Rectal smooth muscle tissue (tissue), 1 donor: Measurements from ENCODE around the gene TMEM222.

ENCODE experiments used
- H3K27ac ChIP-seq: one replicate; pipeline ENCODE4 v1.7.0; 2013; ENCODE audit warnings: low read depth, low read length, inconsistent platforms
- H3K27me3 ChIP-seq: one replicate; pipeline ENCODE4 v1.7.0; 2013; ENCODE audit warnings: low read length; ENCODE audit not compliant: control insufficient read depth, insufficient read depth
- H3K36me3 ChIP-seq: one replicate; pipeline ENCODE4 v1.7.0; 2013; ENCODE audit warnings: low read length; ENCODE audit not compliant: control insufficient read depth, insufficient read depth
- H3K4me1 ChIP-seq: one replicate; pipeline ENCODE4 v1.7.0; 2013; ENCODE audit warnings: low read length; ENCODE audit not compliant: control insufficient read depth, insufficient read depth
- H3K4me3 ChIP-seq: one replicate; pipeline ENCODE4 v1.7.0; 2013; ENCODE audit warnings: low read length
- H3K9ac ChIP-seq: one replicate; pipeline ENCODE4 v1.7.0; 2013; ENCODE audit warnings: low read length

TMEM222 gene

DNA sequence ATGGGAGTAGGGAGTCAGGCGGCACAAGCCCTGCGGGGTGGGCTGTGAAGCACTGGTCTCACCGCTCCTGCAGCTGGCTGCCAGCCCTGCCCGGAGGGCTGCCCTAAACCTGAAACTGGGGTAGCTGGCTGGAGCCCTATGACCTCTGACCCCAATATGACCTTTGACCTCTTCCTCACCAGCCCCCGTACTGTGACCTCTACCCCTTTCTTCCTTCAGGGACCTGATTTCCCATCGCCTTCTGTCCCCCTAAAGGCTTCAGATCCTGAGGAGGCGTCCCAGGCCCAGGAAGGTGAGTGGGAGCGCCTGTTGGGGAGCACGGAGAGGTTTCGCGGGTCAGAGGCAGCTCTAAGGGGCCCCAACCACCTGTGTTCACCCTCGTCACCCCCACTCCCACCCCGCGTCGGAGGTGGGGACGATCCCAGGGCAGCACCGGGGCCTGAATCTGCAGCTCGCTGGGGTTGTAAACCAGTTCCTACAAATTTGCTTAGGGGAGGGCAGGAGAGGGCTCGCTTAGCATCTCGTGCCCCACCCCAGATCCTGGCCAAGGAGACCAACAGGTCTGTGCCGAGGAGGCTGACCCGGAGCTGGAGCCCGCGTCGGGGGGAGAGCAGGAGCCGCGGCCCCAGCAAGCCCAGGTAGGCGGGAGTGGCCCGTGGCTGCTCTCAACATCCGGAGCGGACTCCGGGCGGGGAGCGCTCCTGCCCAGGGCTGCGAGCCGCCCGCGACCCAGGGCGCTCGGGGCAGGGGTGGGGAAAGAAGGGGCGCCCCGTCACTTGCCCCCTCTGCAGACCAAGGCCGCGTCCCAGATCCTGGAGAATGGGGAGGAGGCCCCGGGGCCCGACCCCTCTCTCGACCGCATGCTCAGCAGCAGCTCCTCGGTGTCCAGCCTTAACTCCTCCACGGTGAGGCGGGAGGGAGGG lies 27.2 kb downstream of the TMEM222 start:
- no peaks in the 10 kb centered on the region for H3K36me3 ChIP-seq
- H3K4me1 ChIP-seq: peaks cover 7% of the 10 kb centered on the region
- H3K27me3 ChIP-seq: no peaks in the 10 kb centered on the region
- H3K9ac ChIP-seq: no peak overlapping the region
- H3K4me3 ChIP-seq: peak overlapping the region; percentile 54
- no peak overlapping the region for H3K27ac ChIP-seq

DNA sequence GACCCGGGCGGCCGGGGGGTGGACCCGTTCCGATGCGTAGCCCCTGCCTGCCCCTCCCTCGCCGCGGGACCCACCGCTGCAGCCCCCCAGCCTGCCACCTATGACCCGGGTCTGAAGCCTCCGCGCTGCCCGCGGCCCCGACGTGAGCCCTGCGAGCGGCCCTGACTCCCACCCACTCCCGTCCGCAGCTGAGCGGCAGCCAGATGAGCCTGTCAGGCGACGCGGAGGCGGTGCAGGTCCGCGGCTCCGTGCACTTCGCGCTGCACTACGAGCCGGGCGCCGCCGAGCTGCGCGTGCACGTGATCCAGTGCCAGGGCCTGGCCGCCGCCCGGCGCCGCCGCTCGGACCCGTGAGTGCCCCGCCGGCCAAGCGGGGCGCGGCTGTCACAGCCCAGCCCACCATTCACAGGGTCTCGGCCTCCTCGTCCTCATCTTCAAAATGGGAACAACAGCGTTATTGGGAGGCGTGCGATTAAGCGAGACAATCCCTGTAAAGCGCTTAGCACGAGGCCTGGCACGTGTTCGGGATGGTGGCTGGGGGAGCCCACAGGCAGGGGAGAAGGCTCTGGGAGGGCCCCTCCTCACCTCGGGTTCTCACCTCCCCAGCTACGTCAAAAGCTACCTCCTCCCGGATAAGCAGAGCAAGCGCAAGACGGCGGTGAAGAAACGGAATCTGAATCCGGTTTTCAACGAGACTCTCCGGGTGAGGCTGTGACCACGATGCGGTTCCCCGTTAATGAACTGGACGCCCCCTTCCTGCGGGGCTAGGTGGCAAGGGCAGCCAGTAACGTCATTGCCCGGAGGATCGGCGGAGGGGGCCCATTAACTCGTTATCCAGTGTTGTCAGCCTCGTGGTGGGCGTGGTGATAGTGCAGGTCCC lies 28.1 kb downstream of the TMEM222 start:
- Histone ChIP-seq H3K27me3 (no peaks in the 10 kb centered on the region), H3K36me3 (no peaks in the 10 kb centered on the region), H3K9ac (no peak overlapping the region), H3K27ac (no peak overlapping the region), H3K4me3 (peak overlapping the region; percentile 54), H3K4me1 (peaks cover 7% of the 10 kb centered on the region)

DNA sequence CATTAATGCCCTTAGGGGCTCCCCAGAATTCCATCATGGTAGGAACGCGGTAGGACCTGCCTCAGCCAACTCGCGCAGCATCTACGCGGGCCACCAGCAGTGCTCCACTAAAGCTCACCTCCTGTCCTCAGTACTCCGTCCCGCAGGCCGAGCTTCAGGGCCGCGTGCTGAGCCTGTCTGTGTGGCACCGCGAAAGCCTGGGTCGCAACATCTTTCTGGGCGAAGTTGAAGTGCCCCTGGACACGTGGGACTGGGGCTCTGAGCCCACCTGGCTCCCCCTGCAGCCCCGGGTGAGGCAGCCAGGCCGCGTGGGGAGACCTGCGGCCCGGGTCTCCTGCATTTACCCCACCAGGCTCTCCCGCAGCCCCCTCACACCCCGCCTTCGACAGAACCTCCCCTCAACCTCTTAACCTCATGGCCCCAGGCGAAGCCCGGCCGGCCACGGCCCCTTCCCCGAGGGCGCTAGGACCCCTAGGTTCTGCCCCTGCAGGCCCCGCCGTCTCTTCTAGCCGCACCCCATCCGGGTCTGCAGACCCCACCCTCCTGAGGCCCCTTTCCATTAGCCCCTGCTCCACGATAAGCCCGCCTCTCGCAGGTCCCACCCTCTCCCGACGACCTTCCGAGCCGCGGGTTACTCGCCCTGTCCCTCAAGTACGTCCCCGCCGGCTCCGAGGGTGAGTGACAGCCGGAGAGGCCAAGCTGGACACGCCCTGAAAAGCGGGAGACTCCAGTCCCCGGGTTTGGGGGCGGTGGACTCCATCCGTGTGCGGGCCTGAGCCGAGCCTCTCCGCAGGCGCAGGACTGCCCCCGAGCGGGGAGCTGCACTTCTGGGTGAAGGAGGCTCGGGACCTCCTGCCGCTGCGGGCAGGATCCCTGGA lies 28.9 kb downstream of the TMEM222 start:
- Histone ChIP-seq H3K27me3 (no peaks in the 10 kb centered on the region), H3K9ac (no peak overlapping the region), H3K27ac (no peak overlapping the region), H3K4me3 (peak overlapping the region; percentile 54), H3K36me3 (peaks cover 2% of the 10 kb centered on the region), H3K4me1 (peaks cover 7% of the 10 kb centered on the region)

DNA sequence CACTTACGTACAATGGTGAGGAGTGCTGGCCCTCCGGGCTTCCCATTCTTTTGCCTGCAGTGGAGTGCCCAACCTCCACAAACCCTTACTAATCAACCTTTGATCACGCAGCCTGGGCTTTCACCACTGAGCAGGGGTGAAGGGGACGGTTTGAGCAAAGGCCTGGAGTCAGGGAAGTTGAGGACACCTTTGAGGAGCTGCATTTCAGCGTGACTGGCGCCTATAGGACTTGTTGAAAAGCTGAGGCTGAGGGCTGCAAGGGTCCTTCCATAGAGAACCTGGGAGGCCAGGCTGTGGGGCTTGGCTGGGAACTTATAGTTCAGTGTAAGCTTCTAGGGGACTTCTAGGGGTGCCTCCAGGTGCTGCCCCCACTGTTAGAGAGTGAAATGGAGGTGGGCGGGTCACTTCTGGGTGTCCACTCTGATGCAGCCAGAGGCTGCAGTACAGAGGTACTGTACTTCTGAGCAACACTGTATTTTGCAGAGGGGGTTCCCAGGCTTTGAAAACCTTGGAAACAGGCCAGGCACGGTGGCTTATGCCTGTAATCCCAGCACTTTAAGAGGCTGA lies 29.7 kb downstream of the TMEM222 start:
- peaks cover 4% of the 10 kb centered on the region for H3K36me3 ChIP-seq
- H3K27ac ChIP-seq: no peak overlapping the region
- H3K4me3 ChIP-seq: no peak overlapping the region
- H3K27me3 ChIP-seq: no peaks in the 10 kb centered on the region
- H3K9ac ChIP-seq: no peak overlapping the region
- H3K4me1 ChIP-seq: peaks cover 7% of the 10 kb centered on the region

DNA sequence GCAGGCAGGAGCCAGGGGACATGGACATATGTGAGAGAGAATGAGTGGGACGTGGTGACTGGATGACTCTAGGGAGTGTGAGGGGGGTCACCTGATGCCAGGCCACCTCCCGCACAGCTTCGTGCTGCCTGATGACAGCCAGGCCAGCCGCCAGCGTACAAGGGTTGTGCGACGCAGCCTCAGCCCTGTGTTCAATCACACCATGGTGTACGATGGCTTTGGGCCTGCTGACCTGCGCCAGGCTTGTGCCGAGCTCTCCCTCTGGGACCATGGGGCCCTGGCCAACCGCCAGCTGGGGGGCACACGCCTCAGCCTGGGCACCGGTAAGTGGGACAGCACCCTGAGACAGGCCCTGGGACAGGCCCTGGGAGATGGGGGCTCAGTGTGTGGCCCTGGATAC lies 31.2 kb downstream of the TMEM222 start:
- peaks cover 6% of the 10 kb centered on the region for H3K36me3 ChIP-seq
- H3K27me3 ChIP-seq: no peaks in the 10 kb centered on the region
- H3K4me1 ChIP-seq: peaks cover 7% of the 10 kb centered on the region
- no peak overlapping the region for H3K27ac ChIP-seq
- no peak overlapping the region for H3K9ac ChIP-seq
- H3K4me3 ChIP-seq: no peak overlapping the region

DNA sequence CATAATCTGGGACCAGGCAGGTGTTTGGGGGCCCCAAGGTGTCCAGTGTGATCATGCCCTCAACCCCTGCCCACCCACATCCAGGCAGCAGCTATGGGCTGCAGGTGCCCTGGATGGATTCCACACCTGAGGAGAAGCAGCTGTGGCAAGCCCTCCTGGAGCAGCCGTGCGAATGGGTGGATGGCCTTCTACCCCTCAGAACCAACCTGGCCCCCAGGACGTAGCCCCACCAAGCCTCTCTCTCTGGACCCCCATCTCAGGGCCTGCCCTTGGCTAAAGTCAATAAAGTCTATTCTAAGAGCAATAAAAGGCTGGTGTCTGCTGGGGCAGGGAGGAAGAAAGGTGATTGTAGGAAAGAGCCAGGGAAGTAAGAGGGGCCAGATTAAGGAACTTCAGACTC lies 31.7 kb downstream of the TMEM222 start:
- no peak overlapping the region for H3K4me3 ChIP-seq
- no peak overlapping the region for H3K27ac ChIP-seq
- no peak overlapping the region for H3K9ac ChIP-seq
- H3K4me1 ChIP-seq: peaks cover 7% of the 10 kb centered on the region
- no peaks in the 10 kb centered on the region for H3K27me3 ChIP-seq
- peaks cover 6% of the 10 kb centered on the region for H3K36me3 ChIP-seq

DNA sequence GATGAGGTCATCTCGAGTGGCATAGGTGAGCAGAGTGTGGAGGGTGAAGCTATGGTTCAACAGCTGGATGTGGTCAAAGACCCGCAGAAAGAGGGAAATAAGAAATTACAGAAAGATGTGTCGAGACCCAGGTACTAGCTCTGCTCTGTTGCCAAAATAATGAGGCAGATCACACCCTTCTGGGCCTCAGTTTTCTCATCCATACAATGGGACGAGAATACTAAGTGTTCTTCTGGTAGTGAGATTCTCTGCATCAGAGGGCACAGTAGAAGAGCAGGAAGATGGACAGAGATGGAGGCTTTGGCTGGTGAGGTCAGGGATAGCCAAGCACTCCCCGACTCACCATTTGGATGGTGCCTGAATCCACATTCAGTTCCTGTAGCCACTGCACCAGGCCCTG lies 33.7 kb downstream of the TMEM222 start:
- Histone ChIP-seq H3K36me3 (peaks cover 6% of the 10 kb centered on the region), H3K4me1 (peaks cover under 1% of the 10 kb centered on the region), H3K27me3 (no peaks in the 10 kb centered on the region), H3K27ac (no peak overlapping the region), H3K9ac (no peak overlapping the region), H3K4me3 (no peak overlapping the region)

DNA sequence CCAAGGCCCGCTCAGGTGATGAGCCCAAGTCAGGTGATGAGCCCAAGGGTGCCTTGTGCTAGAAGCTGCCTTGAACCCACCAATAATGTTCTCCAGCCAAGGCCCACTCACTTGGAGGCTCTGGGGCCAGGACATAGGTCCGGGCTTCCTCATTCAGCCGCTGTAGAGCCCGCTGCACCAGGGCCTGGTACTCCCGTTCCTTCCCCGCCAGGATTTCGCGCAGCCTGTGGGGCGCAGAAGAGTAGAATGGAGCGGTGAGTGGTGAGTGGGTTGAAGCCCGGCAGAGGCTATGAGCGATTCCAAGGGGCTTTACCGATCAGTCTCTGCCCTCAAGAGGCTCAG lies 34.3 kb downstream of the TMEM222 start:
- Histone ChIP-seq H3K27ac (no peak overlapping the region), H3K36me3 (peaks cover 6% of the 10 kb centered on the region), H3K4me1 (no peaks in the 10 kb centered on the region), H3K27me3 (no peaks in the 10 kb centered on the region), H3K4me3 (no peak overlapping the region), H3K9ac (no peak overlapping the region)

DNA sequence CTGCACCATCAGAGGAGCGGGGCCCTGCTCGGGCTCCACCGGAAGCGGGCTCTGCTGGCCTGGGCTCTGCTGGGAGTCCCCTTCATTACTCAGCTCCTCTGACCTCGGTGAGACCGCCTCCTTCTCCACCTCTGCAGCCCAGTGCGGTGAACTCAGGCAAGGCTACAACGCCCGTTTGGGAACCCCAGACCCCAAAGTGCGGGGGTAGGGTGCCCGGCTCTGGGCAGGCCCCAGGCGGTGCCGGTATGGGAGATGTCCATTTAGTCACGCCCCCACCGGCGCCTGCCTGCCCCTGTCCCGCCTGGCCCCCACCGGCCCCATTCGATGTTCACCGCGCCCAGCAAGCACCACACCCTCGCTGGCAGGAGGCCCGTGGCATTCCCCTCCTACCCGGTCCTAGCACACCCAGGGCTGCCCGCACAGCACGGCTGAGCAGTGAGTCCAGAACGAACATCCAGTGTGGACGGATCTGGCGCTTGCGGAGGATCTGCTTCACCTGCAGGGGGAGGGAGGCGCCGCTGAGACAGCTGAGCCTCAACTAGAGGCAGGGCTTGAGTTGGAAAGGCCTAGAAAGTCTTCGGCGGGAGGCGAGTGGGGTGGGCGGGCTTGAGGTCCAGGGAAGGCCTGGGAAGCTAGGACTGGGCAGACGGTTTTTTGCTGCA lies 34.8 kb downstream of the TMEM222 start:
- Histone ChIP-seq H3K9ac (no peak overlapping the region), H3K36me3 (peaks cover 6% of the 10 kb centered on the region)

DNA sequence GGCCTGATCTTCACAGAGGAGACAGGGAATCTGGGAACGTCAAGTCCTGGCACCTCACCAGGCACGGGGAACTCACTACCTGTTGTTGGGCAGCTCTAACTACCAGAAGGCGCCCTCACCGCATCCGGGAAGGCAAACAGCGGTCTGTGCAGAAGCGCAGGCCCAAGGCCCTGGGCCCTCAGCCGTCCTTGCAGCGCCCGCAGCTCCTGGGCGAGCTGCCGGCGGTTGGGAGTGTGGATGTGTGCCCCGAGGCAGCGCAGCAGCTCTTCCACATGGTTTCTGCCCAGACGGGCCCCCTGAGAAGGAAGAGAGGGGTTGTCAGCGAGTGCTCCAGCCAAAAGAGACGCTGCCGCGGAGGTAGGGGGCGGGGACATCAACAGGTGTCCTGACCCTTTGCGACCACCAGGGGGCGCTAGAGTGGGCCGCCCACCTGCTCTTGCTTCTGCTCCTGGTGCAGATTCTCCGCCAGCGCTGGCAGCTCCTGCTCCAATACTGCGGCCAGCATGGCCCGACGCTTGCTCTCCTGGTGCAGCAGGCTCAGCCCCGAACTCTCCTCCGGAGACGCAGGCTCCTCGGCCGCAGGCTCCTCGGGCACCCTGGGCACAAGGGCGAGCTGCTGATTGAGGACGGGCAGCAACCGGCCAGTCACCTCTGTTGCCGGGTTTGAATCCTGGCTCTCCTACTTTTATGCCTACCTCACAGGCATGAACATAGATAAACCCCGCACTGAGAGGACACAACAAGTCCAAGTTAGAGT lies 35.5 kb downstream of the TMEM222 start:
- Histone ChIP-seq H3K27me3 (no peaks in the 10 kb centered on the region), H3K4me1 (no peaks in the 10 kb centered on the region), H3K4me3 (peak overlapping the region; percentile 55), H3K27ac (no peak overlapping the region), H3K9ac (peak overlapping the region; percentile 24), H3K36me3 (peaks cover 6% of the 10 kb centered on the region)

More for the DNA sequence above, 34.8 kb downstream of the TMEM222 start:
- Histone ChIP-seq H3K4me3 (peak overlapping the region; percentile 55), H3K4me1 (no peaks in the 10 kb centered on the region), H3K27me3 (no peaks in the 10 kb centered on the region), H3K27ac (no peak overlapping the region)
